Astrocyte (in vitro differentiated cells and primary cell): Measurements from ENCODE around the gene CHTOP.

ENCODE experiments used
- EZH2 ChIP-seq: IDR thresholded peaks from 2 replicates; pipeline ENCODE4 v1.6.1; 2012; ENCODE audit warnings: mild to moderate bottlenecking, low read length, inconsistent platforms; ENCODE audit not compliant: insufficient read depth
- TF ChIP-seq, protein P1 (sequence below): IDR thresholded peaks from 2 replicates; pipeline ENCODE4 v1.5.1; 2011; ENCODE audit warnings: low read depth, mild to moderate bottlenecking, inconsistent platforms, low read length, moderate library complexity; ENCODE audit not compliant: insufficient read depth

DNA sequence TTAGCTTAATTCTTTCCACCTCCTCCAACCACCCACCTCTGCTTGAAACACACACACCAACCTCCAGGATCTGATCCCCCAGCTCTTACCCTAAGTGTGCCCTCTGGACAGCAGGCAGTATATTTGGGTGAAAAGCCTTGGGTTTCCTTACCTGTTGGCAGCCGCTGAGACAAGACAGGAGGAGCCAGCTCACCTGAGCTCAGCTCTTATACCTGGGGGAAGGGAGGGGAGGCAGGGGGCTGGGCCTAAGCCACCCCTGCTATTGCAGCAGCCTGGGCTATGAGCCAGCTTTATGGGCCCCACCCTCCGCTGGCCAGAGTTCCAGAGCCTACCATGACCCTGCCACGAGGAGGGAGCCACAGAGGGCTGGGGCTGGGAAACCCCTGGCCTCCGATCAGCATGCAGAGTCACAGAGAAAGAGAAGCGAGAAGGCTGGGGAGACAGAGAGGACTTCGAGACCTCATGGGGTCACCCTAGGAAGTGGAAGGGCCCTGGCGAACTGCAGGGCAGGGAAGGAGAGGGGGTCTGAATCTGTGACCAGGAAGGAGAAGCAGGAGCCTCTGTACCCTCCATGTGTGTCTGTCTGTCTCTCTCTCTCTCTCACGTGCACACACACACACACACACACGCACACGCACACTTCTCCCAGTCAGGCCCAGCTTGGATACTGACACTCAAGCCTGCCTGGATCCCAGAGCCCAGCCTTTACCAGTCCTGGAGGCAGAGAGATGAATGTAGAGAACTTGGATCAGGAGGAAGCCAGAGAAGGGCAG, 17.5 kb upstream of the CHTOP start, which contains the start of gene S100A14:
- TF ChIP-seq, protein P1, sequence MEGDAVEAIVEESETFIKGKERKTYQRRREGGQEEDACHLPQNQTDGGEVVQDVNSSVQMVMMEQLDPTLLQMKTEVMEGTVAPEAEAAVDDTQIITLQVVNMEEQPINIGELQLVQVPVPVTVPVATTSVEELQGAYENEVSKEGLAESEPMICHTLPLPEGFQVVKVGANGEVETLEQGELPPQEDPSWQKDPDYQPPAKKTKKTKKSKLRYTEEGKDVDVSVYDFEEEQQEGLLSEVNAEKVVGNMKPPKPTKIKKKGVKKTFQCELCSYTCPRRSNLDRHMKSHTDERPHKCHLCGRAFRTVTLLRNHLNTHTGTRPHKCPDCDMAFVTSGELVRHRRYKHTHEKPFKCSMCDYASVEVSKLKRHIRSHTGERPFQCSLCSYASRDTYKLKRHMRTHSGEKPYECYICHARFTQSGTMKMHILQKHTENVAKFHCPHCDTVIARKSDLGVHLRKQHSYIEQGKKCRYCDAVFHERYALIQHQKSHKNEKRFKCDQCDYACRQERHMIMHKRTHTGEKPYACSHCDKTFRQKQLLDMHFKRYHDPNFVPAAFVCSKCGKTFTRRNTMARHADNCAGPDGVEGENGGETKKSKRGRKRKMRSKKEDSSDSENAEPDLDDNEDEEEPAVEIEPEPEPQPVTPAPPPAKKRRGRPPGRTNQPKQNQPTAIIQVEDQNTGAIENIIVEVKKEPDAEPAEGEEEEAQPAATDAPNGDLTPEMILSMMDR: no peak
- no peak for TF ChIP-seq EZH2
